SU-DHL-6 (cell line): Measurements from ENCODE around the gene KRT23.

Source experiments
- EZH2phosphoT487 ChIP-seq: fragments of 200-600 bp; sonication (generic), shearing (Covaris generic); conservative IDR thresholded peaks from 2 replicates; pipeline ENCODE4 v1.6.1; 2018; ENCODE audit warnings: mild to moderate bottlenecking, antibody characterized with exemption, low read length, moderate library complexity, mixed read lengths
- TF ChIP-seq, protein P1 (sequence below): fragments of 200-600 bp; sonication (generic); IDR thresholded peaks from one replicate; pipeline ENCODE4 v1.5.1; 2017; ENCODE audit warnings: antibody characterized with exemption, mild to moderate bottlenecking, low read length, moderate library complexity; ENCODE audit not compliant: insufficient read depth, poor library complexity, severe bottlenecking

DNA sequence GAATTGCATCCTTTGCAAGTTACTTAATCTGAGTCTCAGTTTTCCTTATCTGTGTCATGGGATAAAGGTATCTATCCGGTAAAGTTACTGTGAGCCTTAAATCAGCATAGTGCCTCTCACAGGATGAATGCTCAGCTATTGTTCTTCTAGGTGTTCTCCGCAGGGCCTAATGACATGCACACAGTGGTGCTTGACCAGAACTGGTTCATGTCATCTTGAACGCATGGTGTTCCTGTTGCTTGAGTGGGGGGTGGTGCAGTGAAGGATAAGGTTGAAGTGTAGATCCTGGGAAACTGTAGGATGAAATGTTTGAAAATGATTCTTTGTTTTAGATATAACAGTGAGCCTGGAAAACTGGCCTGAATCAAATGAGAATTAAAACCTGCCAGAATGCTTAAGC, 42.7 kb upstream of the KRT23 start:
- TF ChIP-seq, protein P1, sequence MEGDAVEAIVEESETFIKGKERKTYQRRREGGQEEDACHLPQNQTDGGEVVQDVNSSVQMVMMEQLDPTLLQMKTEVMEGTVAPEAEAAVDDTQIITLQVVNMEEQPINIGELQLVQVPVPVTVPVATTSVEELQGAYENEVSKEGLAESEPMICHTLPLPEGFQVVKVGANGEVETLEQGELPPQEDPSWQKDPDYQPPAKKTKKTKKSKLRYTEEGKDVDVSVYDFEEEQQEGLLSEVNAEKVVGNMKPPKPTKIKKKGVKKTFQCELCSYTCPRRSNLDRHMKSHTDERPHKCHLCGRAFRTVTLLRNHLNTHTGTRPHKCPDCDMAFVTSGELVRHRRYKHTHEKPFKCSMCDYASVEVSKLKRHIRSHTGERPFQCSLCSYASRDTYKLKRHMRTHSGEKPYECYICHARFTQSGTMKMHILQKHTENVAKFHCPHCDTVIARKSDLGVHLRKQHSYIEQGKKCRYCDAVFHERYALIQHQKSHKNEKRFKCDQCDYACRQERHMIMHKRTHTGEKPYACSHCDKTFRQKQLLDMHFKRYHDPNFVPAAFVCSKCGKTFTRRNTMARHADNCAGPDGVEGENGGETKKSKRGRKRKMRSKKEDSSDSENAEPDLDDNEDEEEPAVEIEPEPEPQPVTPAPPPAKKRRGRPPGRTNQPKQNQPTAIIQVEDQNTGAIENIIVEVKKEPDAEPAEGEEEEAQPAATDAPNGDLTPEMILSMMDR, result no peak
- TF ChIP-seq EZH2phosphoT487, result no peak
